HEK293 (cell line): ENCODE data around the gene TST.

Experiments
- CTCF ChIA-PET: fragments of 350-600 bp; formaldehyde crosslinking; extraction: SDS; loops from one replicate; lab custom pipeline; 2021; ENCODE audit warnings: antibody characterized with exemption; lab: Yijun Ruan, JAX
- POLR2A ChIA-PET: fragments of 300-600 bp; formaldehyde crosslinking; extraction: SDS; loops from one replicate; lab custom pipeline; 2020; ENCODE audit warnings: antibody characterized with exemption, inconsistent platforms; lab: Yijun Ruan, JAX
- H3K27ac ChIP-seq: fragments of 200-500 bp; sonication (Bioruptor generic); 2 replicates; pipeline ENCODE4 v1.5.1; 2014; ENCODE audit warnings: low read depth, low read length, control low read depth, inconsistent platforms; ENCODE audit errors: extremely low read depth
- H3K36me3 ChIP-seq, 2 experiments: fragments of 200-500 bp in 1 of 2; sonication (Bioruptor generic) in 1 of 2; 1 replicate in 1 of 2; 2 replicates in 1 of 2; pipeline ENCODE4 v1.5.1; 2014 to 2017; ENCODE audit warnings: inconsistent platforms in 2 of 2, low read length in 2 of 2; ENCODE audit not compliant: control insufficient read depth in 2 of 2, insufficient read depth in 1 of 2
- H3K4me1 ChIP-seq: fragments of 200-500 bp; sonication (Bioruptor generic); 2 replicates; pipeline ENCODE4 v1.5.1; 2014; ENCODE audit warnings: mild to moderate bottlenecking, low read length, inconsistent platforms; ENCODE audit not compliant: control insufficient read depth, insufficient read depth
- H3K4me3 ChIP-seq: 2 replicates; pipeline ENCODE4 v1.5.1; 2011; ENCODE audit warnings: low read depth, mild to moderate bottlenecking, control low read depth, low read length, moderate library complexity
- H3K9me3 ChIP-seq: fragments of 200-500 bp; sonication (Bioruptor generic); 2 replicates; pipeline ENCODE4 v1.5.1; 2014; ENCODE audit warnings: low read depth, low read length, inconsistent platforms; ENCODE audit not compliant: control insufficient read depth, insufficient read depth
- KLF9 ChIP-seq: fragments of 450-650 bp; formaldehyde crosslinking; IDR thresholded peaks from 2 replicates; pipeline ENCODE4 v1.5.1; 2016; ENCODE audit warnings: missing biosample characterization, missing genetic modification characterization, low read depth
- TRIM28 ChIP-seq: IDR thresholded peaks from 2 replicates; pipeline ENCODE4 v1.6.1; 2011; ENCODE audit warnings: low read length, control low read depth, borderline replicate concordance
- ZBTB17 ChIP-seq: fragments of 450-650 bp; formaldehyde crosslinking; IDR thresholded peaks from 2 replicates; pipeline ENCODE4 v1.5.1; 2016; ENCODE audit warnings: missing biosample characterization, missing genetic modification characterization
- ZFP3 ChIP-seq: fragments of 450-650 bp; formaldehyde crosslinking; IDR thresholded peaks from 2 replicates; pipeline ENCODE4 v1.5.1; 2016; ENCODE audit warnings: low read depth, missing biosample characterization, missing genetic modification characterization
- ZNF146 ChIP-seq: fragments of 450-650 bp; formaldehyde crosslinking; IDR thresholded peaks from 2 replicates; pipeline ENCODE4 v1.5.1; 2016; ENCODE audit warnings: missing biosample characterization, missing genetic modification characterization
- ZNF248 ChIP-seq: fragments of 450-650 bp; formaldehyde crosslinking; IDR thresholded peaks from 2 replicates; pipeline ENCODE4 v1.5.1; 2017; ENCODE audit warnings: missing biosample characterization, missing genetic modification characterization
- ZNF274 ChIP-seq, 2 experiments: fragments of 200-500 bp in 1 of 2; fragments of 450-650 bp in 1 of 2; sonication (Bioruptor generic) in 1 of 2; formaldehyde crosslinking in 1 of 2; IDR thresholded peaks; 2 replicates each; pipeline versions ENCODE4 v1.5.1 to v1.6.1; 2014 to 2016; ENCODE audit warnings: borderline replicate concordance in 1 of 2, inconsistent platforms in 1 of 2, low read length in 1 of 2, missing biosample characterization in 1 of 2, missing genetic modification characterization in 1 of 2
- ZNF571 ChIP-seq: fragments of 450-650 bp; formaldehyde crosslinking; IDR thresholded peaks from 2 replicates; pipeline ENCODE4 v1.5.0; 2017; ENCODE audit warnings: missing biosample characterization, missing genetic modification characterization
- ZNF629 ChIP-seq: fragments of 450-650 bp; formaldehyde crosslinking; IDR thresholded peaks from 2 replicates; pipeline ENCODE4 v1.5.1; 2017; ENCODE audit warnings: missing biosample characterization, missing genetic modification characterization
- TF ChIP-seq, protein P1 (sequence below): fragments of 450-650 bp; formaldehyde crosslinking; IDR thresholded peaks from 2 replicates; pipeline ENCODE4 v1.5.1; 2016; ENCODE audit warnings: missing biosample characterization, missing genetic modification characterization, borderline replicate concordance
- TF ChIP-seq, protein P2 (sequence below): fragments of 450-650 bp; formaldehyde crosslinking; IDR thresholded peaks from 2 replicates; pipeline ENCODE4 v1.5.1; 2017; ENCODE audit warnings: missing biosample characterization, missing genetic modification characterization
- TF ChIP-seq, protein P3 (sequence below): fragments of 450-650 bp; formaldehyde crosslinking; IDR thresholded peaks from 2 replicates; pipeline ENCODE4 v1.5.1; 2016; ENCODE audit warnings: missing biosample characterization, missing genetic modification characterization

The TST gene

DNA sequence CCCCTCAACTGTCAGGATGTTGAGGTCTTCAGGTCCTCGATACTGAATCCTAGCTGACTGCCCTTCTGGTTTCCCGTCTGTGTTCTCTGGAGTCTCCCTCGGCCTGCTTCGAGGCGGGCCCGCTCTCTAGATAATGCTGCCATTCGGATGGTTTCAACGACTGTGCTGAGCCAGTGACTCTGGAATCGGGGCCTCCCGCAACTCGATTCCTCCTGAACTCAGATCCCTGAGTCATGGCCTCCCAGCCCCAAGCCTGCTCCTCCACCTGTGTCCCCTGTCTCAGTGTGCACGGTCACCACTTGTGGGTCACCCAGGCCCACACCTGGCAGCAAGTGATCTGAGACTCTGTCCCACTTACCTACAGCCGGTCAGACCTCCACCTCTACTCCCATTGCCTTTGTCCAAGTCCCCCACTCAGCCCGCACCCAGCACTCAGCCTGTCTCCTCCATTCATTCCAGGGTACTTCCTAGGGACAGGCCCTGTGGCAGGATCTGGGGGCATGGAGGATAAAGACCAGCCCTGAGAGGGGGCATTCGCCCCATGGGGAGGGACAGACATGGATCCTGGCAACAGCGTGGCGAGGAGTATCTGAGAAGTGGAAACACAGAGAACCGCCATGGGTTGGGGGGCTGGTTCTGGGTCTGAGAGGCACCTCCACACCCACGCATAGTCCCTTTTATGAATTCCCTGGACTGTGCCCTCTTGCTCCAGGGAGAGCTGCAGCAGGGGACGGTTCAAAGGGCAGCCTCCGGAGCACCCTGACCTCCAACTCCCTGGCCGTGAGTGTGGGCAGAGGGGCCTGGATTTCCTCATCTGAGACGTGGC, 14.6 kb upstream of the TST start:
- ChIA-PET CTCF (interaction anchor here (1.8 to 4.6 kb wide), 3 partner anchors 10 to 14 kb away, joined by 10 to 39 read pairs (median 14); partner anchors contain the start of genes MPST and TST), POLR2A (interaction anchor here (2.6 kb wide), 1 partner anchor 15 kb away, joined by 13 read pairs; the partner anchor contains the start of genes MPST and TST)
- Histone ChIP-seq H3K4me3 (no peak overlapping the region), H3K36me3 (peaks cover 0 to 13% of the 10 kb centered on the region in 2 experiments; a peak in 1 of 3 replicates), H3K27ac (no peak overlapping the region), H3K4me1 (no peaks in the 10 kb centered on the region), H3K9me3 (no peaks in the 10 kb centered on the region)
- TF ChIP-seq KLF9 (tag by site-specific recombination): no peak
- no peak for TF ChIP-seq TRIM28
- TF ChIP-seq ZFP3 (tag by site-specific recombination): no peak
- TF ChIP-seq, protein P1, sequence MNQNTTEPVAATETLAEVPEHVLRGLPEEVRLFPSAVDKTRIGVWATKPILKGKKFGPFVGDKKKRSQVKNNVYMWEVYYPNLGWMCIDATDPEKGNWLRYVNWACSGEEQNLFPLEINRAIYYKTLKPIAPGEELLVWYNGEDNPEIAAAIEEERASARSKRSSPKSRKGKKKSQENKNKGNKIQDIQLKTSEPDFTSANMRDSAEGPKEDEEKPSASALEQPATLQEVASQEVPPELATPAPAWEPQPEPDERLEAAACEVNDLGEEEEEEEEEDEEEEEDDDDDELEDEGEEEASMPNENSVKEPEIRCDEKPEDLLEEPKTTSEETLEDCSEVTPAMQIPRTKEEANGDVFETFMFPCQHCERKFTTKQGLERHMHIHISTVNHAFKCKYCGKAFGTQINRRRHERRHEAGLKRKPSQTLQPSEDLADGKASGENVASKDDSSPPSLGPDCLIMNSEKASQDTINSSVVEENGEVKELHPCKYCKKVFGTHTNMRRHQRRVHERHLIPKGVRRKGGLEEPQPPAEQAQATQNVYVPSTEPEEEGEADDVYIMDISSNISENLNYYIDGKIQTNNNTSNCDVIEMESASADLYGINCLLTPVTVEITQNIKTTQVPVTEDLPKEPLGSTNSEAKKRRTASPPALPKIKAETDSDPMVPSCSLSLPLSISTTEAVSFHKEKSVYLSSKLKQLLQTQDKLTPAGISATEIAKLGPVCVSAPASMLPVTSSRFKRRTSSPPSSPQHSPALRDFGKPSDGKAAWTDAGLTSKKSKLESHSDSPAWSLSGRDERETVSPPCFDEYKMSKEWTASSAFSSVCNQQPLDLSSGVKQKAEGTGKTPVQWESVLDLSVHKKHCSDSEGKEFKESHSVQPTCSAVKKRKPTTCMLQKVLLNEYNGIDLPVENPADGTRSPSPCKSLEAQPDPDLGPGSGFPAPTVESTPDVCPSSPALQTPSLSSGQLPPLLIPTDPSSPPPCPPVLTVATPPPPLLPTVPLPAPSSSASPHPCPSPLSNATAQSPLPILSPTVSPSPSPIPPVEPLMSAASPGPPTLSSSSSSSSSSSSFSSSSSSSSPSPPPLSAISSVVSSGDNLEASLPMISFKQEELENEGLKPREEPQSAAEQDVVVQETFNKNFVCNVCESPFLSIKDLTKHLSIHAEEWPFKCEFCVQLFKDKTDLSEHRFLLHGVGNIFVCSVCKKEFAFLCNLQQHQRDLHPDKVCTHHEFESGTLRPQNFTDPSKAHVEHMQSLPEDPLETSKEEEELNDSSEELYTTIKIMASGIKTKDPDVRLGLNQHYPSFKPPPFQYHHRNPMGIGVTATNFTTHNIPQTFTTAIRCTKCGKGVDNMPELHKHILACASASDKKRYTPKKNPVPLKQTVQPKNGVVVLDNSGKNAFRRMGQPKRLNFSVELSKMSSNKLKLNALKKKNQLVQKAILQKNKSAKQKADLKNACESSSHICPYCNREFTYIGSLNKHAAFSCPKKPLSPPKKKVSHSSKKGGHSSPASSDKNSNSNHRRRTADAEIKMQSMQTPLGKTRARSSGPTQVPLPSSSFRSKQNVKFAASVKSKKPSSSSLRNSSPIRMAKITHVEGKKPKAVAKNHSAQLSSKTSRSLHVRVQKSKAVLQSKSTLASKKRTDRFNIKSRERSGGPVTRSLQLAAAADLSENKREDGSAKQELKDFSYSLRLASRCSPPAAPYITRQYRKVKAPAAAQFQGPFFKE: no peak
- TF ChIP-seq, protein P2, sequence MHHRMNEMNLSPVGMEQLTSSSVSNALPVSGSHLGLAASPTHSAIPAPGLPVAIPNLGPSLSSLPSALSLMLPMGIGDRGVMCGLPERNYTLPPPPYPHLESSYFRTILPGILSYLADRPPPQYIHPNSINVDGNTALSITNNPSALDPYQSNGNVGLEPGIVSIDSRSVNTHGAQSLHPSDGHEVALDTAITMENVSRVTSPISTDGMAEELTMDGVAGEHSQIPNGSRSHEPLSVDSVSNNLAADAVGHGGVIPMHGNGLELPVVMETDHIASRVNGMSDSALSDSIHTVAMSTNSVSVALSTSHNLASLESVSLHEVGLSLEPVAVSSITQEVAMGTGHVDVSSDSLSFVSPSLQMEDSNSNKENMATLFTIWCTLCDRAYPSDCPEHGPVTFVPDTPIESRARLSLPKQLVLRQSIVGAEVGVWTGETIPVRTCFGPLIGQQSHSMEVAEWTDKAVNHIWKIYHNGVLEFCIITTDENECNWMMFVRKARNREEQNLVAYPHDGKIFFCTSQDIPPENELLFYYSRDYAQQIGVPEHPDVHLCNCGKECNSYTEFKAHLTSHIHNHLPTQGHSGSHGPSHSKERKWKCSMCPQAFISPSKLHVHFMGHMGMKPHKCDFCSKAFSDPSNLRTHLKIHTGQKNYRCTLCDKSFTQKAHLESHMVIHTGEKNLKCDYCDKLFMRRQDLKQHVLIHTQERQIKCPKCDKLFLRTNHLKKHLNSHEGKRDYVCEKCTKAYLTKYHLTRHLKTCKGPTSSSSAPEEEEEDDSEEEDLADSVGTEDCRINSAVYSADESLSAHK (tag by site-specific recombination): no peak
- TF ChIP-seq, protein P3, sequence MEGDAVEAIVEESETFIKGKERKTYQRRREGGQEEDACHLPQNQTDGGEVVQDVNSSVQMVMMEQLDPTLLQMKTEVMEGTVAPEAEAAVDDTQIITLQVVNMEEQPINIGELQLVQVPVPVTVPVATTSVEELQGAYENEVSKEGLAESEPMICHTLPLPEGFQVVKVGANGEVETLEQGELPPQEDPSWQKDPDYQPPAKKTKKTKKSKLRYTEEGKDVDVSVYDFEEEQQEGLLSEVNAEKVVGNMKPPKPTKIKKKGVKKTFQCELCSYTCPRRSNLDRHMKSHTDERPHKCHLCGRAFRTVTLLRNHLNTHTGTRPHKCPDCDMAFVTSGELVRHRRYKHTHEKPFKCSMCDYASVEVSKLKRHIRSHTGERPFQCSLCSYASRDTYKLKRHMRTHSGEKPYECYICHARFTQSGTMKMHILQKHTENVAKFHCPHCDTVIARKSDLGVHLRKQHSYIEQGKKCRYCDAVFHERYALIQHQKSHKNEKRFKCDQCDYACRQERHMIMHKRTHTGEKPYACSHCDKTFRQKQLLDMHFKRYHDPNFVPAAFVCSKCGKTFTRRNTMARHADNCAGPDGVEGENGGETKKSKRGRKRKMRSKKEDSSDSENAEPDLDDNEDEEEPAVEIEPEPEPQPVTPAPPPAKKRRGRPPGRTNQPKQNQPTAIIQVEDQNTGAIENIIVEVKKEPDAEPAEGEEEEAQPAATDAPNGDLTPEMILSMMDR: no peak
- no peak for TF ChIP-seq ZNF146 (tag by site-specific recombination)
- no peak for TF ChIP-seq ZNF248 (tag by site-specific recombination)
- TF ChIP-seq ZNF629 (tag by site-specific recombination): no peak
- TF ChIP-seq ZNF571 (tag by site-specific recombination): no peak
- TF ChIP-seq ZNF274 (IDR thresholded peaks at IDR 0.05; ENCODE audit: low read length): no peak
- TF ChIP-seq ZNF274 (tag by site-specific recombination; IDR thresholded peaks at IDR 0.05; ENCODE audit: borderline replicate concordance): no peak
- no peak for TF ChIP-seq ZBTB17 (tag by site-specific recombination)
